Stimulated activated naive CD8-positive, alpha-beta T cell treated with anti-CD3 and anti-CD28 coated beads, Interleukin-15, amount 100 ng/mL, for 72 hours (primary cell): ENCODE measurements around the gene NEURL2.
"Not testable (repeated sequence)": the region's sequence is repeated elsewhere in the genome, so short reads cannot be mapped to it uniquely, and the experiment has no call there.

Source experiments
- ATAC-seq: fragments of 150-1000 bp; cut with Tn5 transposase; 2 replicates; pipeline ENCODE4 v1.10.0; 2021; ENCODE audit warnings: mild to moderate bottlenecking, moderate library complexity
- DNase-seq, 2 donors: peaks; one replicate each; pipeline ENCODE4 v3.0.0; 2021 to 2022
- H3K27ac Mint-ChIP-seq, 2 donors: one replicate each; pipeline ENCODE4 v1.8.0; 2022; ENCODE audit warnings: mild to moderate bottlenecking in 2 of 2, mixed read lengths in 2 of 2, moderate library complexity in 2 of 2
- H3K27me3 Mint-ChIP-seq: one replicate; pipeline ENCODE4 v1.8.0; 2022; ENCODE audit warnings: mixed read lengths
- H3K4me1 Mint-ChIP-seq: one replicate; pipeline ENCODE4 v1.8.0; 2022; ENCODE audit warnings: mild to moderate bottlenecking, mixed read lengths
- H3K4me3 Mint-ChIP-seq, 2 donors: one replicate each; pipeline ENCODE4 v1.8.0; 2022; ENCODE audit warnings: mild to moderate bottlenecking in 2 of 2, mixed read lengths in 2 of 2, moderate library complexity in 1 of 2
- H3K9me3 Mint-ChIP-seq, 2 donors: one replicate each; pipeline ENCODE4 v1.8.0; 2022; ENCODE audit warnings: mixed read lengths in 2 of 2

The NEURL2 gene

DNA sequence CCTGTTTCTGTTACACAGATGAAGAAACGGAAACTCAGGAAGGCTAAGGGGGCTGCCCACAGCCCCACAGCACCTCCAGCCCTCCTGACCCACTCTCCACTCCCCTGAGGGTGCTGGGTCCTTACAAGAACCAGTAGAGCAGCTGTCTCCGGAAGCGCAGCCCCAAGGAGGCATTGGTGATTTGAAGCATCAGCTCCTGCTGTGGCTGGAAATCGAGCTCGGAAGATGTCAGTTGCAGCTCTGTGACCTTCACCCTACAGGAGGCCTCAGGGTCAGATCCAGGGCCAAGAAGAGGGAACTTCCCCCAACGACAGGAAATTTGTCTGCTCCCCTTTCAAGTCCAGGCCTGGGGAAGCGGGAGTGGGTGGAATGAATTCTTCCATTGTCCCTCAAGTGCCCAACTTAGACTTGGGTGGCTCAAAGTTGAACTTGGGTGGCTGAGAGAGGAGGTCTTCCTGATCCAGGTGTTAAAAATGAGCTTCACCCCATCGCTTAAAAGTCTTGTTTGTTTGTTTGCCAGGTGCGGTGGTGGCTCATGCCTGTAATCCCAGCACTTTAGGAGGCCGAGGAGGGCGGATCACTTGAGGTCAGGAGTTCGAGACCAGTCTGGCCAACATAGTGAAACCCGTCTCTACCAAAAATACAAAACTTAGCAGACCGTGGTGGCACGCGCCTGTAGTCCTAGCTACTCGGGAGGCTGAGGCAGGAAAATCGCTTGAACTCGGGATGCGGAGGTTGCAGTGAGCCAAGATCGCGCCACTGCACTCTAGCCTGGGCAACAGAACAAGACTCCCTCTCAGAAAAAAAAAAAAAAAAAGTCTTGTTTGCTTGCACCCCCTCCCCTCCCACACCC lies 19.0 kb upstream of the NEURL2 start:
- peaks cover 12% of the 10 kb centered on the region for H3K27me3 Mint-ChIP-seq
- H3K9me3 Mint-ChIP-seq, result no peaks in the 10 kb centered on the region
- peak overlapping the region; percentile 79 to 89 for H3K4me3 Mint-ChIP-seq
- H3K4me1 Mint-ChIP-seq, result peaks cover 34% of the 10 kb centered on the region
- ATAC-seq, result no peak
- no peak for DNase-seq
- H3K27ac Mint-ChIP-seq, result peak overlapping the region; percentile 89 to 94

DNA sequence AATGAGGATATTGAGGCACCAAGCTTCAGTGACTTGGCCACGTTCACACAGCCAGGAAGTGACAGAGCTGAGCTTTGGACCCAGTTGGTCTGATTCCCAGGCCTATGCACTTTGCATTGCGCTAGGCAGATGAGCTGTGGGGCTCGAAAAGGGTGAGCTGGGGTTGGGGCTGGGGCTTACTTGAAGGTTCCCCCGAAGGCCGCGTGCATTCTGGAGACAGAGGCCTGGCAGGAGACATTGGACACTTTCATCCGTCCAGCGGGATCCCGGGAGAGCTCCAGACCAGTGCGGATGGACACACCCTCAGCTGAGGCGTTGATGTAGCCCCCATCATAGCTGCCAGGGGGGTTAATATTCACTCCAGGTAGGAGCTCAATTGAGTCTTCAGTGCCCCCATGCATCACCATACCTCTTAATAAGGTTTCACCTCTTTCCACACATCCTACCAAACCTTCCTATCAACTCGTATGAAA lies 18.4 kb upstream of the NEURL2 start:
- ATAC-seq (no peak), DNase-seq (no peak)
- peaks cover 9% of the 10 kb centered on the region for H3K27me3 Mint-ChIP-seq
- no peak overlapping the region for H3K27ac Mint-ChIP-seq
- H3K4me1 Mint-ChIP-seq, result peaks cover 34% of the 10 kb centered on the region
- H3K9me3 Mint-ChIP-seq, result no peaks in the 10 kb centered on the region
- no peak overlapping the region for H3K4me3 Mint-ChIP-seq

DNA sequence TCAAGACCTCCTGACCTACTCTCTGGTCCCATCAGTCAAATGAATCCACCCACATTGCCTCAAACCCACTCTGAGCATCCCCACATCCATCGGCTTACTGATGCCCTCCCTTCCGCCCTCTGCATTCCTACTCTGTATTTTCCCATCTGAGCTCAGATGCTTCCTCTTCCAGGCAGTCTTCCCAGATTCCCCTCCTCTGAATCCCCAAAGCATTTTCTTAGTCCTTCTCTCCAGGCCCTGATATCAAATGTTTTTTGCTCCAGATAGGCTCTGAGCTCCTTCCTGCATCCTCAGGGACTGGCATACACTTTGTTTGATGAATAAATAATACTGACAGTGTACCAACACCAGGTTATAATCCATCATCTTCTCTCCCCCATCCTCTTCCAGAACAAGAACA lies 17.1 kb upstream of the NEURL2 start:
- no peak overlapping the region for H3K4me3 Mint-ChIP-seq
- no peak overlapping the region for H3K27ac Mint-ChIP-seq
- H3K4me1 Mint-ChIP-seq, result peaks cover 34% of the 10 kb centered on the region
- DNase-seq (no peak), ATAC-seq (no peak)
- H3K9me3 Mint-ChIP-seq, result no peaks in the 10 kb centered on the region
- peaks cover 9% of the 10 kb centered on the region for H3K27me3 Mint-ChIP-seq

DNA sequence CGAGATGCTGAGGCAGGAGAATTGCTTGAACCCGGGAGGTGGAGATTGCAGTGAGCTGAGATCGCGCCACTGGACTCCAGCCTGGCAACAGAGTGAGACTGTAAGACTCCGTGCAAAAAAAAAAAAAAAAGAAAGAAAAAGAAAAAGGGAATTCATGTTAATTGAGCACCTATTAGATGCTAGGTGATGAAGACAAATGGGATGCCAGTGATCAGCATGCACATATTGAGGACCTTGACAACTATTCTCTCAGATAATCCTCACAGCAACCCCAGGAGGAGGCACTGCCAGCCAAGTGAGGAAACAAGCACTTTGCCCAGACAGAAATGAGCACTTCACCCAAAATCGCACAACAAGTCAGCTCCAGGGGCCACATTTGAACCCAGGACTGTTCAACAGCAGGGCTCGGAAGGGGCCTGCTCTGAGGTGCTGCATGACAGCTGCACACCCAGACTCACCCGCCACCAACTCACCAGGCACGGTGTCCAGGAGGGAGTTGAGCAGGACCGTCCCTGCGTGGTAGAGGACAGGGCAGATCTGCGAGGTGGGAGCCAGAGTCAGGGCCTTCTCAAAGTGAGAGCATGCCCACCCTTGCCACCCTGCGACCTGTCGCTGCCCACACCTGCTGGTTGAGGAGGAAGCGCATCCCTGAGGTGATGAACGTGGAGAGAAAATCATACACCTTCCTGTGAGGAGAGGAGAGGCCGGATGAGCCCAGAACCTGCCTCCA lies 16.4 kb upstream of the NEURL2 start:
- H3K27ac Mint-ChIP-seq, result no peak overlapping the region
- no peak overlapping the region for H3K4me3 Mint-ChIP-seq
- H3K4me1 Mint-ChIP-seq, result peaks cover 32% of the 10 kb centered on the region
- H3K27me3 Mint-ChIP-seq, result peaks cover 8% of the 10 kb centered on the region
- no peaks in the 10 kb centered on the region for H3K9me3 Mint-ChIP-seq
- ATAC-seq (no peak), DNase-seq (no peak)

DNA sequence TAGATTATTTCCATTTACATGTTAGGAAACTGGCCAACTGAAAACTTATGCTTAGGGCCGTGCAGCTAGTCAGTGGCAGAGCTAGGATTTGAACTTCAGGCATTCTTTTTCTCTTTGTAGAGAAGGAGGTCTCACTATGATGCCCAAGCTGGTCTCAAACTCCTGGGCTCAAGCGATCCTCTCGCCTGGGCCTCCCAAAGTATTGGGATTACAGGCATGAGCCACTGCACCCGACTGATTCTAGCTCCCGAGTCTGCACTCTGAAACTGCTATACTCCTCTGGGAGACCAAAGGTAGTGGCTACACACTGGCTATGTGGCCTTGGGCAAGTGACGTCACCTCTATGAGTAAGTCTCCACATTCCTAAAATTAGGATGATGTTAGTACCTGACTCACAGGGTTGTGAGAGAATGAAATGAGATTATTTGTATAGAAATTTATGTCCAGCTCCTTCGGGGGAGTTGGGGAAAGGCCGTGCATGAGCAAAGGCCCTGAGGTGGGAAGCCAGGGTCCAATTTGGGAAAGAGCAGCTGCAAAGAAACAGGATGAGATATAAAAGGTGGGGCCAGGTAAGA lies 14.6 kb upstream of the NEURL2 start:
- ATAC-seq, result no peak
- Mint-ChIP-seq H3K4me3 (no peak overlapping the region), H3K4me1 (peaks cover 14% of the 10 kb centered on the region), H3K9me3 (no peaks in the 10 kb centered on the region), H3K27ac (no peak overlapping the region), H3K27me3 (no peaks in the 10 kb centered on the region)
- no peak for DNase-seq

DNA sequence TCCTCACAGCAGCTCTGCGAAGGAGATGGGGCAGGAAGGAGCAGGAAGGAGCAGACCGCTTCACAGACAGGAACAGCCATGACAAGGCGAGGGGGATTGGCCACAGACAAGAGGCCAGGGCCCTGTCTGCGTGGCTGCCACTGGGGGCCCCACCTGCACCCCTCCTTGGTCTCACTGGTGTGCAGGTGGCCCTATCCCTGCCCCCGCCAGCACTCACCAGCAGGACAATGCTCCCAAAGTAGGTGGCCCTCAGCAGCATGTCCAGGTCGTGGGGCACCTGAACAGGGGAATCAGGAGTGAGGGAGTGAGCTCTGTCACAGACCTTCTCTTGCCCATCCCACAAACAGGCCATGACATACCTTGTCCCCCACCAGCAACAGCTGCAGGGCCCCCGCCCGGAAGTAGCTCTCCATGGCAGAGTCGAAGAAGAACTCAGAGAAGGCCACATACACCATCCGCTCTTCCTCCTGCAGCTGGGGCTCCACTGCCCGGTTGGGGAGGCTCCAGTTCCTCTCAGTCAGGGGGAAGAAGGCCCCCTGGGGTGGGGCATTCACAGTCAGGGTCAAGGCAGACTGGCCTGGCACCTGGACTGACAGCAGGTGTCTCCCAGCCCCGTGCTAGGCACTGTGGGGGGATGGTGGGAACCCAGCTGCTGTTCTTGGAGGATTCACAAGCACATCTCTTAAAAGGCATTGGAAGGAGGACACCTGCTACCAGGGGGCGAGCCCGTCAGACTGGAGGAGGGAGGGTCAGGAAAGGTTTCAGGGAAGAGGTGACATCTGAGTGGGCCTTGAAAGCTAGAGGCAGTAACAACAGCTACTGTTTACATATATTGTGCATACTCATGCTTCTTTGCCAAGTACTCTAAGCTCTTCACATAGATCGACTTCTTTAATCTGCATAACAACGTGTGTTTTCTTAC lies 13.8 kb upstream of the NEURL2 start:
- peaks cover 7% of the 10 kb centered on the region for H3K4me1 Mint-ChIP-seq
- H3K27ac Mint-ChIP-seq, result no peak overlapping the region
- H3K9me3 Mint-ChIP-seq, result no peaks in the 10 kb centered on the region
- no peak overlapping the region for H3K4me3 Mint-ChIP-seq
- H3K27me3 Mint-ChIP-seq, result no peaks in the 10 kb centered on the region
- ATAC-seq (no peak), DNase-seq (no peak)

DNA sequence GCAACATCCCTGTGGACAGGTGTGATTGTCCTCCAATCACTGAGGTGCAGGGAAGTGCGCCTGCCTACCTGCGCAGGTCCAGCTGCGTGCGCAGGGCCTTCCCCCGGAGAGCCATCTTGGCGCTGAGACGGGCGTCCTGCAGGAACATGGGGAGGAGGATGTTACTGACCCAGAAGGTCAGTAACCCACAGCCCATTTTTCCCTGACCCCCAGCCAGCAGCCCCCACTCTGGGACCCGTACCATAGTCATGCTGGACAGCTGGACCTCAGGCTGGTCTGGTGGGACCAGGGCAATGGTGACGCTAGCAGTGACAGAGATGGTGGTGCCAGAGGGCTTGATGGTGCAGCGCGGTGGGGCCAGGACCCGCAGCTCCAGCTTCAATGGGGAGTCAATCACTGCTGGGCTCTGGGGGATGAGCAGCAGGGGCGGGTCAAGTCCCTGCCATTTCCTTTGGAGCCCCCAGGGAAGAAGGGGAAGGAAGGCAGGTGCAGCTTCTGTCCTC lies 11.2 kb upstream of the NEURL2 start:
- ATAC-seq (no peak), DNase-seq (no peak)
- Mint-ChIP-seq H3K4me1 (no peaks in the 10 kb centered on the region), H3K4me3 (no peak overlapping the region), H3K27me3 (no peaks in the 10 kb centered on the region), H3K9me3 (no peaks in the 10 kb centered on the region), H3K27ac (no peak overlapping the region)

DNA sequence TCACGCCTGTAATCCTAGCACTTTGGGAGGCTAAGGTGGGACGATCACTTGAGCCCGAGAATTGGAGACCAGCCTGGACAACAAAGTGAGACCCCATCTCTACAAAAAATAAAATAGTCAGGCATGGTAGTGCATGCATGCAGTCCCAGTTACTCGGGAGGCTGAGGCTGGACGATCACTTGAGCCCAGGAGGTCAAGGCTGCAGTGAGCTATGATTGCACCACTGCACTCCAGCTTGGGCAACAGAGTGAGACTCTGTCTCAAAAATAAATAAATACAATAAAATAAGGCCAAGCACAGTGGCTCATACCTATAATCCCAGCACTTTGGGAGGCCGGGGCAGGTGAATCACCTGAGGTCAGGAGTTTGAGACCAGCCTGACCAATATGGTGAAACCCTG lies 10.3 kb upstream of the NEURL2 start:
- DNase-seq, H3K4me3 Mint-ChIP-seq, H3K27ac Mint-ChIP-seq, ATAC-seq, H3K27me3 Mint-ChIP-seq, H3K9me3 Mint-ChIP-seq, H3K4me1 Mint-ChIP-seq: not testable (repeated sequence)

DNA sequence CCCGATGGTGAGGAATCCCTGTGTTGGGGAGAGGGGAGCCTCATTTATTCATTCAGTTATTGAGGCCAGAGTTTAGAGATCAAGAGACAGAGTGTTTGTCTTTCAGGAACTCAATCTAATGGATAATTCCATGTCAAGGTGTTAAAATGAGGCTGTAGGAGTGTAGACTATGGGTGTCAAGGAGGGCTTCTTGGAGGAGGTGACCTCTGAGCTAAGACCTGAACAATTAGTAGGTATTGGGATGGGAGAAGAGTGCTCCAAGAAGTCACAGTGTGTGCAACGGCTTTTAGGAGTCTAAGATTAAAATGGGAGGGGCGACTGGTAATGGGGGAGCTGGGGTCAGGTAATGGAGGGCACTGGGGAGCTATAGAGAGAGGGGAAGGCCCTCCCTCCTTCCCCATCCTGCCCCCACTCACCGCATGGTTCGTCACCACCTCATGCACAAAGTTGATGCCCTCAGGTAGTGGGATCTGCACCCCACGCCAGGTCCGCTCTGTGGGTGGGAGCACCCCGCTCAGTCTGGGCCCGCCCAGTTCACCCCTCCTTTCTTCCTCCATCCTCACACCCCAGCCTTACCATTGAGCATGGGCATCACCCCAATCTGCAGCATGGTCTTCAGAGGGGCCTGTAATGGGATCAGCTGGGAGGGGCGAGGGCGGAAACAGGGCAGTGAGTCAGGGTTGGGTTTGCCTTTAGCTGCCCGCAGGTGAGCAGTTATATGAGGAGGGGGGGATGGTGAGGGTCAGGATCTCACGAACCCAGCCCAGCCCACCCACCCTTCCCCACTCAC lies 8.2 kb upstream of the NEURL2 start:
- Mint-ChIP-seq H3K4me3 (no peak overlapping the region), H3K27me3 (no peaks in the 10 kb centered on the region), H3K9me3 (no peaks in the 10 kb centered on the region), H3K4me1 (peaks cover under 1% of the 10 kb centered on the region), H3K27ac (peak overlapping the region in 1 of 2 donors; percentile 37)
- ATAC-seq (no peak), DNase-seq (no peak)

DNA sequence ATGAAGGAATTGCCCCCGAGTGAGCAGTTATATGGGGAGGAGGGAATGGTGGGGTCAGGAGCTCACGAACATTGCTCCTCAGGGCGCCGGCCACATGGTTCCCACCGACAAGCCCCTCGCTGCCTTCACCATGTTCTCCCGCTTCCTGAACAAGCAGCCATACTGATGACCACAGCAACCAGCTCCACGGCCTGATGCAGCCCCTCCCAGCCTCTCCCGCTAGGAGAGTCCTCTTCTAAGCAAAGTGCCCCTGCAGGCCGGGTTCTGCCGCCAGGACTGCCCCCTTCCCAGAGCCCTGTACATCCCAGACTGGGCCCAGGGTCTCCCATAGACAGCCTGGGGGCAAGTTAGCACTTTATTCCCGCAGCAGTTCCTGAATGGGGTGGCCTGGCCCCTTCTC lies 7.3 kb upstream of the NEURL2 start:
- Mint-ChIP-seq H3K27me3 (no peaks in the 10 kb centered on the region), H3K4me3 (no peak overlapping the region), H3K27ac (no peak overlapping the region), H3K9me3 (no peaks in the 10 kb centered on the region), H3K4me1 (peaks cover 7% of the 10 kb centered on the region)
- no peak for ATAC-seq
- no peak for DNase-seq

DNA sequence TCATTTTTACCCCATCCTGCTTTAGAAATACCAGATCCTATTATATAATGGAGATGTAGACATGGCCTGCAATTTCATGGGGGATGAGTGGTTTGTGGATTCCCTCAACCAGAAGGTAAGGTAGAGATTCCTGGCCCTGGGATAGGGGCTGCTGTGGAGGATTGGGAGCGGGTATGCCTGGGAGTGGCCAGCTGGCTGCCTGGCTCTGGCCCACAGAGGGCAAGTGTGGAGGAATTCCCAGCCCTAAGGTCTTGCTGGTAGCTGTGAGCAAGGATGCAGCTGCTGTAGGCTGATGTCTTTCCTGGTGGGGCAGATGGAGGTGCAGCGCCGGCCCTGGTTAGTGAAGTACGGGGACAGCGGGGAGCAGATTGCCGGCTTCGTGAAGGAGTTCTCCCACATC lies 6.7 kb upstream of the NEURL2 start:
- Mint-ChIP-seq H3K4me3 (no peak overlapping the region), H3K27ac (no peak overlapping the region), H3K4me1 (peaks cover 13% of the 10 kb centered on the region), H3K9me3 (no peaks in the 10 kb centered on the region), H3K27me3 (no peaks in the 10 kb centered on the region)
- DNase-seq (no peak), ATAC-seq (no peak)

DNA sequence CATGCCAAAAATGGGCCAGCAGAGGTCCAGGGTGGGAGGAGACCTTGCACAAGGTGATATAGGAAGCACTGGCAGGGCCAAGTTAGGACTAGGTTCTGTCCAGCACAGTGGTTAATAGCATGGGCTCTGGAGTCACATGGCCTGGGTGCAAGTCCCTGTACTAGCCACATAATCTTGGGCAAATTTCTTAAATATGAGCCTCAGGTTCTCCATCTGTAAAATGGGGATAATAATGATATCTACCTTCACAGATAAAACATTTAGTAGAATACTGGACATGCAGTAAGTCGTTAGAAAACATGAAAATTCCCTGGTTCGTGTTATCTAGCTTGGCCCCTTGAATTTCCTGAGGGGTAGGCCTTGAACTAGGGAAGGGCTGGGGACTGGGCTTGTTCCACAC lies 6.3 kb upstream of the NEURL2 start:
- Mint-ChIP-seq H3K4me1 (peaks cover 17% of the 10 kb centered on the region), H3K9me3 (no peaks in the 10 kb centered on the region), H3K4me3 (no peak overlapping the region), H3K27me3 (no peaks in the 10 kb centered on the region), H3K27ac (no peak overlapping the region)
- no peak for ATAC-seq
- DNase-seq, result no peak

DNA sequence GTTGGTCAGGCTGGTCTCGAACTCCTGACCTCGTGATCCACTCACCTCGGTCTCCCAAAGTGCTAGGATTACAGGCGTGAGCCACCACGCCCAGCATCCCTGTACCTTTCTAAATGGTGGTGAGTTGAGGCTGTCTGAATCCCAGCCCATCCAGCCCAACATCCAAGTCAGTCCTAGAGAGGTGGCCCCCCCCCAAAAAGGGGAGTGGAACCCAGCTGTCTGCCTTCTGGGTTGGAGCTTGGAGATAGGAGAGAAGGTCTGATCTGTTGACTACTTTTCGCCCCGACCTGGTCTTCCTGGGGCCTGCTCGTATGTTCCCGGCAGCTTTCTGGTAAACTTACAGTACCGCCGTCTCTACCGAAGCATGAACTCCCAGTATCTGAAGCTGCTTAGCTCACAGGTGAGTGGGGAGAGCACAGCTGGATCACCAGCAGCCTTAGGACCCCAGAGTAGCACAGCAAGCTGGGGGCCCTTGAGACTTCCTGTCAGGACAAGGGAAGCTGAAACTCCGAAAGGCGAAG lies 5.7 kb upstream of the NEURL2 start:
- Mint-ChIP-seq H3K4me3 (no peak overlapping the region), H3K27me3 (no peaks in the 10 kb centered on the region), H3K27ac (peak overlapping the region in 1 of 2 donors; percentile 19), H3K9me3 (no peaks in the 10 kb centered on the region), H3K4me1 (peaks cover 23% of the 10 kb centered on the region)
- ATAC-seq (no peak), DNase-seq (no peak)

DNA sequence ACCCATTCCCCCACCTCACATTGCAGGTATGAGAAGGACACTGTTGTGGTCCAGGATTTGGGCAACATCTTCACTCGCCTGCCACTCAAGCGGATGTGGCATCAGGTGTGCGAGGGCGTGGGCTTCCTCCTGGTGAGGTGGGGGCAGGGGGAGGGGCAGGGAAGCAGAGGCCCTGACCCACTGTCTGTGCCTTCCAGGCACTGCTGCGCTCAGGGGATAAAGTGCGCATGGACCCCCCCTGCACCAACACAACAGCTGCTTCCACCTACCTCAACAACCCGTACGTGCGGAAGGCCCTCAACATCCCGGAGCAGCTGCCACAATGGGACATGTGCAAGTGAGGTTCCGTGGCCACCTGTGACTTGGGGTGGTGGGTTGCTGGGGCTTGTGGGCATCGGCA lies 3.8 kb upstream of the NEURL2 start:
- Mint-ChIP-seq H3K4me1 (peaks cover 30% of the 10 kb centered on the region), H3K4me3 (no peak overlapping the region), H3K9me3 (no peaks in the 10 kb centered on the region), H3K27me3 (no peaks in the 10 kb centered on the region), H3K27ac (peak overlapping the region in 1 of 2 donors; percentile 6)
- no peak for DNase-seq
- no peak for ATAC-seq
